ENCODE data around the gene THSD7B.

- TF ChIP-seq ATF2 (IDR thresholded peaks at IDR 0.05; ENCODE audit: low read length) = no peak
- no peak for TF ChIP-seq TCF12 (IDR thresholded peaks at IDR 0.05; ENCODE audit: low read depth, low read length)
- no peak for TF ChIP-seq CTCF (IDR thresholded peaks at IDR 0.05; ENCODE audit: control extremely low read depth in 1 of 3, insufficient read depth in 1 of 3, low read depth in 1 of 3, low read length in 3 of 3)
- no peak for TF ChIP-seq RNF2 (IDR thresholded peaks at IDR 0.05; ENCODE audit: borderline replicate concordance, low read depth, low read length, missing control alignments, poor library complexity, severe bottlenecking)
- TF ChIP-seq TAF7 (optimal IDR thresholded peaks at IDR 0.05; ENCODE audit: borderline replicate concordance, low read depth, low read length) = no peak
- no peak for TF ChIP-seq ASH2L (IDR thresholded peaks at IDR 0.05; ENCODE audit: low read length)
Observed at GRCh38 chr2:136777391-136777790, 12.0 kb downstream of the THSD7B start.
